Astrocyte (in vitro differentiated cells and primary cell): ENCODE results near the gene ALOX5. TPM values are rescaled to one million over a fixed set of nuclear protein-coding genes. Genes with fewer than 3 reads are reported as not detected.

ENCODE experiments used
- DNase-seq: peaks from one replicate; pipeline ENCODE4 v3.0.0-alpha.2; 2010; ENCODE audit warnings: low read depth
- FAIRE-seq: peaks from 2 replicates; lab custom pipeline; 2011; peaks lifted over from hg19 to GRCh38; lab: Jason Lieb, UNC
- H2AFZ ChIP-seq: 2 replicates; pipeline ENCODE4 v1.6.0; 2012; ENCODE audit warnings: low read depth, low read length, inconsistent platforms
- H3K27ac ChIP-seq: 2 replicates; pipeline ENCODE4 v1.5.1; 2011; ENCODE audit warnings: low read depth, low read length, inconsistent platforms
- H3K27me3 ChIP-seq: 2 replicates; pipeline ENCODE4 v1.6.0; 2011; ENCODE audit warnings: low read length, inconsistent platforms; ENCODE audit not compliant: insufficient read depth
- H3K36me3 ChIP-seq: 2 replicates; pipeline ENCODE4 v1.5.1; 2011; ENCODE audit warnings: low read length, inconsistent platforms; ENCODE audit not compliant: insufficient read depth
- H3K4me1 ChIP-seq: 2 replicates; pipeline ENCODE4 v1.5.1; 2011; ENCODE audit warnings: low read length, inconsistent platforms; ENCODE audit not compliant: insufficient read depth
- H3K4me2 ChIP-seq: 2 replicates; pipeline ENCODE4 v1.6.0; 2012; ENCODE audit warnings: low read length, inconsistent platforms
- H3K4me3 ChIP-seq: 2 replicates; pipeline ENCODE4 v1.5.1; 2011; ENCODE audit warnings: low read depth, mild to moderate bottlenecking, low read length, inconsistent platforms; ENCODE audit not compliant: insufficient read depth
- H3K79me2 ChIP-seq: 2 replicates; pipeline ENCODE4 v1.6.0; 2012; ENCODE audit warnings: mild to moderate bottlenecking, low read length, inconsistent platforms; ENCODE audit not compliant: insufficient read depth
- H3K9ac ChIP-seq: 2 replicates; pipeline ENCODE4 v1.6.0; 2012; ENCODE audit warnings: mild to moderate bottlenecking, low read length, inconsistent platforms
- H3K9me3 ChIP-seq: 2 replicates; pipeline ENCODE4 v1.5.1; 2012; ENCODE audit warnings: low read depth, mild to moderate bottlenecking, low read length, inconsistent platforms; ENCODE audit not compliant: insufficient read depth
- H4K20me1 ChIP-seq: 2 replicates; pipeline ENCODE4 v1.6.0; 2012; ENCODE audit warnings: low read length, inconsistent platforms; ENCODE audit not compliant: insufficient read depth
- H3K27ac Mint-ChIP-seq: one replicate; pipeline ENCODE4 v1.8.0; 2021; ENCODE audit warnings: mild to moderate bottlenecking, mixed read lengths; ENCODE audit not compliant: unreplicated experiment
- H3K27me3 Mint-ChIP-seq: one replicate; pipeline ENCODE4 v1.8.0; 2021; ENCODE audit warnings: low read depth, mixed read lengths; ENCODE audit not compliant: unreplicated experiment
- H3K36me3 Mint-ChIP-seq: one replicate; pipeline ENCODE4 v1.8.0; 2021; ENCODE audit warnings: low read depth, mixed read lengths; ENCODE audit not compliant: unreplicated experiment
- H3K4me1 Mint-ChIP-seq: one replicate; pipeline ENCODE4 v1.8.0; 2021; ENCODE audit warnings: low read depth, mixed read lengths; ENCODE audit not compliant: unreplicated experiment
- H3K4me3 Mint-ChIP-seq: one replicate; pipeline ENCODE4 v1.8.0; 2021; ENCODE audit warnings: mild to moderate bottlenecking, moderate library complexity, mixed read lengths; ENCODE audit not compliant: unreplicated experiment
- H3K9me3 Mint-ChIP-seq: one replicate; pipeline ENCODE4 v1.8.0; 2021; ENCODE audit warnings: mild to moderate bottlenecking, mixed read lengths; ENCODE audit not compliant: unreplicated experiment
- EZH2 ChIP-seq: IDR thresholded peaks from 2 replicates; pipeline ENCODE4 v1.6.1; 2012; ENCODE audit warnings: mild to moderate bottlenecking, low read length, inconsistent platforms; ENCODE audit not compliant: insufficient read depth
- total RNA-seq: library from RNA; stranded (reverse); gene quantifications from 2 replicates; pipeline ENCODE4 v1.2.1, GENCODE V29; 2021
- TF ChIP-seq, protein P1 (sequence below): IDR thresholded peaks from 2 replicates; pipeline ENCODE4 v1.5.1; 2011; ENCODE audit warnings: low read depth, mild to moderate bottlenecking, inconsistent platforms, low read length, moderate library complexity; ENCODE audit not compliant: insufficient read depth

ALOX5 gene
- total RNA-seq, 1 donor from 2014 or later, result 1.0 TPM

DNA sequence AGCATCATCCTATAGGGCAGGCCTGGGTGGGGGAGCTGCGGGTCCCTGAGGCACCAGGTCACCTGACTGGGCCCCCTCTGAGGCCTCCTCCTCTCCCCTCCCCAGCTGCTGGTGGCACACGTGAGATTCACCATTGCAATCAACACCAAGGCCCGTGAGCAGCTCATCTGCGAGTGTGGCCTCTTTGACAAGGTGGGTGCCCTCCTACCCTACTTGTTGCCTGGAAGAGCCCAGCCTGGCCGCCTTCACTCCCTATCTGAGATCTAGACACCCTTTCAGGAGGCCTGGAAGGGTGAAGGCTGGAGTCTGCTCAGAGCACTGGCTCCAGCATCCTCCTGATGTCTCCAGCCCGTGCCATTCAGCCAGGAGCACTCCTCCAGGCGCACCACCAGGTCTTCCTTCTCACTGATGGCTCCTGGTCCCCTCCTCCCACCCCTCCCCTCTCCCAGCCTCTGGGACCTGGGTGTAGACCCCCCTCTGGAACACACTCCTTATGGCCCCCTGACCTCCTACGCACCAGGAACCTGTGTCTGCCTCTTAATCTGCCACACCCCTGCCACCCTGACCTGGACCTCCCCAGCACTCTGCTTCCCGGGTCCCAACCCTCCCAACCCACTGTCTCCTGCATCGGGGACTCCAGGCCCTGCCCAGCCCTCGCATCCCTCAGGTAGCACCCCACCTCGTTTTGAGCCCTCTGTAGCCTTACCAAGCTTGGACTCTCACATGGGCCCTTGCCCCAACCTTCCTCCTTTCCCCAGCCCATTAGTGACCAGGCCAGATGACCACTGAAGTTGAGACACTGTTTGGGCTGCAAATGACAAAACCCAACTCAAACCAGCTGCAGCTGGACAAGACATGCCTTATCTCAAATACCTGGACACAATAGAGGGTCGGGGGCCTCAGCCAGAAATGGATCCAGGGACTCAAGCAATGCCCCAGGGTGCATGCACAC is 67.5 kb downstream of the ALOX5 start:
- DNase-seq (no peak), FAIRE-seq (no peak)
- no peaks in the 10 kb centered on the region for H3K79me2 ChIP-seq
- H3K4me3 ChIP-seq, result no peak overlapping the region
- peaks cover 11% of the 10 kb centered on the region for H3K27me3 Mint-ChIP-seq
- peaks cover 8% of the 10 kb centered on the region for H3K9me3 Mint-ChIP-seq
- no peak overlapping the region for H3K27ac Mint-ChIP-seq
- H3K4me1 Mint-ChIP-seq, result no peaks in the 10 kb centered on the region
- H3K27me3 ChIP-seq, result no peaks in the 10 kb centered on the region
- no peak overlapping the region for H3K4me2 ChIP-seq
- peaks cover 2% of the 10 kb centered on the region for H3K9me3 ChIP-seq
- H3K4me3 Mint-ChIP-seq, result no peak overlapping the region
- no peaks in the 10 kb centered on the region for H3K4me1 ChIP-seq
- TF ChIP-seq EZH2, result no peak
- TF ChIP-seq, protein P1, sequence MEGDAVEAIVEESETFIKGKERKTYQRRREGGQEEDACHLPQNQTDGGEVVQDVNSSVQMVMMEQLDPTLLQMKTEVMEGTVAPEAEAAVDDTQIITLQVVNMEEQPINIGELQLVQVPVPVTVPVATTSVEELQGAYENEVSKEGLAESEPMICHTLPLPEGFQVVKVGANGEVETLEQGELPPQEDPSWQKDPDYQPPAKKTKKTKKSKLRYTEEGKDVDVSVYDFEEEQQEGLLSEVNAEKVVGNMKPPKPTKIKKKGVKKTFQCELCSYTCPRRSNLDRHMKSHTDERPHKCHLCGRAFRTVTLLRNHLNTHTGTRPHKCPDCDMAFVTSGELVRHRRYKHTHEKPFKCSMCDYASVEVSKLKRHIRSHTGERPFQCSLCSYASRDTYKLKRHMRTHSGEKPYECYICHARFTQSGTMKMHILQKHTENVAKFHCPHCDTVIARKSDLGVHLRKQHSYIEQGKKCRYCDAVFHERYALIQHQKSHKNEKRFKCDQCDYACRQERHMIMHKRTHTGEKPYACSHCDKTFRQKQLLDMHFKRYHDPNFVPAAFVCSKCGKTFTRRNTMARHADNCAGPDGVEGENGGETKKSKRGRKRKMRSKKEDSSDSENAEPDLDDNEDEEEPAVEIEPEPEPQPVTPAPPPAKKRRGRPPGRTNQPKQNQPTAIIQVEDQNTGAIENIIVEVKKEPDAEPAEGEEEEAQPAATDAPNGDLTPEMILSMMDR, result no peak
- no peak overlapping the region for H2AFZ ChIP-seq
- no peaks in the 10 kb centered on the region for H4K20me1 ChIP-seq
- no peaks in the 10 kb centered on the region for H3K36me3 ChIP-seq
- H3K27ac ChIP-seq, result no peak overlapping the region
- H3K36me3 Mint-ChIP-seq, result peaks cover 5% of the 10 kb centered on the region
- no peak overlapping the region for H3K9ac ChIP-seq

DNA sequence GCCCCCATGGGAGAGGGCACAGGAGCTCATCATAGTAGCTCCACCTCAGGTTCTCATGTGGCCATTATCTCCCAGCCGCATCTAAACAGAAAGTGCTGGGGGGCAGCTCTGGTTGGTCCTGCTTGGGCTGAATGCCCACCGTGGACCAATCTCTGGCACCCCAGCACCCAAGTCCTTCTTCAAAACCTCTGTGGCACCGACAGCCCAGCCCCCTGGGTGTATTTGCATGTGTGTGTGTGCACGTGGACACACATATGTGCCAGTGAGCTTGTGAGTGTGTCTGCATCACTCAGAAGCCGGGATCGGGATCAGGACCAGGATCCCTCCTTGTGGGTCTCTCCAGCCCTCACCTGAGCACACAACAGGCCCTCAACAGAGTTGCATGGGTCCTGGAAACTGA is 68.2 kb downstream of the ALOX5 start:
- Histone ChIP-seq H3K4me2 (no peak overlapping the region), H3K4me3 (no peak overlapping the region), H3K27me3 (no peaks in the 10 kb centered on the region), H3K9me3 (peaks cover 2% of the 10 kb centered on the region), H3K79me2 (no peaks in the 10 kb centered on the region), H3K27ac (no peak overlapping the region), H2AFZ (no peak overlapping the region), H3K4me1 (no peaks in the 10 kb centered on the region), H4K20me1 (no peaks in the 10 kb centered on the region), H3K36me3 (no peaks in the 10 kb centered on the region), H3K9ac (no peak overlapping the region)
- H3K4me3 Mint-ChIP-seq, result no peak overlapping the region
- no peak for FAIRE-seq
- H3K27ac Mint-ChIP-seq, result no peak overlapping the region
- H3K9me3 Mint-ChIP-seq, result peaks cover 5% of the 10 kb centered on the region
- H3K4me1 Mint-ChIP-seq, result no peaks in the 10 kb centered on the region
- peaks cover 2% of the 10 kb centered on the region for H3K36me3 Mint-ChIP-seq
- H3K27me3 Mint-ChIP-seq, result peaks cover 11% of the 10 kb centered on the region
- TF ChIP-seq EZH2, result no peak
- TF ChIP-seq, protein P1, result no peak
- DNase-seq, result no peak

DNA sequence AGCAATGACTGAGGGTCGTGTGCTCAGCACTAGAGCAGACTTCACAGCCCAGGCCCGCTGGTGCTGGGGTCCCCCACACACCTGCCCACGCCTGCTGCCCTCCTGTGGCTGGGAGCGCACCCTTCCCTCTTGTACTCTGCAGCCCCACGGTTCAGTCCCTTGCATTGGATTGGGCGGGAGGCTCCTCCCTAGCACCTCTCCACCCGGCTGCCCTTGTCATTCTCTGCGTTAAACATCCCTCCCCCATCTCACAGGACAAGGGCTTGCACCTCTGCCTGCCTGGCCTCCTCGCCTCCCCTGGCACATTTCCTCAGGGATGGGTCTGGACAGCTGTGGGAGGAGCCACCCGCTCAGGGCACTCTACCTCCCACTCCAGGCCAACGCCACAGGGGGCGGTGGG is 68.6 kb downstream of the ALOX5 start:
- Histone ChIP-seq H3K27me3 (no peaks in the 10 kb centered on the region), H4K20me1 (no peaks in the 10 kb centered on the region), H3K4me2 (no peak overlapping the region), H3K79me2 (no peaks in the 10 kb centered on the region), H3K4me1 (no peaks in the 10 kb centered on the region), H3K4me3 (no peak overlapping the region), H2AFZ (no peak overlapping the region), H3K9me3 (peaks cover 2% of the 10 kb centered on the region), H3K36me3 (no peaks in the 10 kb centered on the region), H3K9ac (no peak overlapping the region), H3K27ac (no peak overlapping the region)
- H3K4me3 Mint-ChIP-seq, result no peak overlapping the region
- DNase-seq, result no peak
- FAIRE-seq, result no peak
- no peak for TF ChIP-seq EZH2
- TF ChIP-seq, protein P1, result no peak
- H3K36me3 Mint-ChIP-seq, result peaks cover 2% of the 10 kb centered on the region
- H3K4me1 Mint-ChIP-seq, result no peaks in the 10 kb centered on the region
- peaks cover 11% of the 10 kb centered on the region for H3K27me3 Mint-ChIP-seq
- H3K9me3 Mint-ChIP-seq, result peaks cover 4% of the 10 kb centered on the region
- H3K27ac Mint-ChIP-seq, result no peak overlapping the region
